CD4-positive, alpha-beta T cell (primary cell): ENCODE measurements around the gene HOXA7. TPM values are rescaled to one million over a fixed set of nuclear protein-coding genes. Genes with fewer than 3 reads are reported as not detected.

Experiments
- ATAC-seq: fragments of 200-7000 bp; cut with Tn5 transposase; one replicate; pipeline ENCODE4 v1.10.0; 2022; ENCODE audit warnings: mild to moderate bottlenecking; ENCODE audit not compliant: poor library complexity
- CTCF ChIA-PET: fragments of 350-600 bp; sonication (Branson Sonifier 250); formaldehyde crosslinking; loops from one replicate; lab custom pipeline; 2021; ENCODE audit warnings: antibody characterized with exemption, inconsistent platforms; lab: Charles Lee
- POLR2A ChIA-PET: fragments of 350-600 bp; sonication (Branson Sonifier 250); formaldehyde crosslinking; loops from one replicate; lab custom pipeline; 2021; ENCODE audit warnings: antibody characterized with exemption, inconsistent platforms; lab: Charles Lee
- DNase-seq, 14 experiments: peaks; one replicate each; pipeline ENCODE4 v3.0.0-alpha.2; 2013 to 2020; ENCODE audit warnings: mixed read lengths in 2 of 14
- H3K27ac ChIP-seq, 2 donors: one replicate each; pipeline versions ENCODE4 v1.5.1 to v1.7.0; 2013; ENCODE audit warnings: low read length in 2 of 2, low read depth in 1 of 2, mild to moderate bottlenecking in 1 of 2
- H3K27me3 ChIP-seq, 2 experiments: 1 replicate in 1 of 2; 2 replicates in 1 of 2; pipeline versions ENCODE4 v1.6.1 to v1.7.0; 2013; ENCODE audit warnings: low read length in 2 of 2, control low read depth in 1 of 2, mild to moderate bottlenecking in 1 of 2, moderate library complexity in 1 of 2; ENCODE audit not compliant: insufficient read depth in 2 of 2, control insufficient read depth in 1 of 2
- H3K36me3 ChIP-seq: one replicate; pipeline ENCODE4 v1.6.1; 2013; ENCODE audit warnings: low read length, control low read depth; ENCODE audit not compliant: insufficient read depth
- H3K4me1 ChIP-seq: one replicate; pipeline ENCODE4 v1.6.1; 2013; ENCODE audit warnings: low read length, control low read depth; ENCODE audit not compliant: insufficient read depth
- H3K4me3 ChIP-seq: one replicate; pipeline ENCODE4 v1.5.1; 2013; ENCODE audit warnings: mild to moderate bottlenecking, low read length, moderate library complexity
- H3K9me3 ChIP-seq, 2 experiments: 1 replicate in 1 of 2; 2 replicates in 1 of 2; pipeline versions ENCODE4 v1.6.1 to v1.7.0; 2013; ENCODE audit warnings: low read length in 2 of 2, mild to moderate bottlenecking in 2 of 2, control low read depth in 1 of 2, moderate library complexity in 1 of 2; ENCODE audit not compliant: control insufficient read depth in 1 of 2, insufficient read depth in 1 of 2
- H3K27ac Mint-ChIP-seq: one replicate; pipeline ENCODE4 v1.8.0; 2020; ENCODE audit warnings: mixed read lengths
- H3K27me3 Mint-ChIP-seq: one replicate; pipeline ENCODE4 v1.8.0; 2021; ENCODE audit warnings: mixed read lengths
- H3K36me3 Mint-ChIP-seq: one replicate; pipeline ENCODE4 v1.8.0; 2021; ENCODE audit warnings: low read depth, mixed read lengths
- H3K4me1 Mint-ChIP-seq: one replicate; pipeline ENCODE4 v1.8.0; 2021; ENCODE audit warnings: low read depth, mixed read lengths
- H3K4me3 Mint-ChIP-seq: one replicate; pipeline ENCODE4 v1.8.0; 2020; ENCODE audit warnings: mild to moderate bottlenecking, mixed read lengths
- H3K9me3 Mint-ChIP-seq: one replicate; pipeline ENCODE4 v1.8.0; 2020; ENCODE audit warnings: mixed read lengths
- CTCF ChIP-seq: fragments of 200-600 bp; IDR thresholded peaks from one replicate; pipeline ENCODE4 v1.8.0; 2022; ENCODE audit warnings: antibody characterized with exemption, mild to moderate bottlenecking
- intact Hi-C, 2 experiments: fragments of 100-400 bp; cut with DNase I in 1 of 2; cut with micrococcal nuclease in 1 of 2; formaldehyde crosslinking; loops; one replicate each; pipeline versions ENCODE4 v1.15.1 to v1.9.0; 2023 to 2025; cut with DNase I, micrococcal nuclease
- total RNA-seq, 174 experiments: library from RNA in 2 of 174; stranded (reverse) in 2 of 174; gene quantifications; one replicate each; pipeline ENCODE4 v1.2.3 and lab custom pipeline; 2021 to 2026

Gene HOXA7
- total RNA-seq, 2 experiments from 2014 or later: not detected

DNA sequence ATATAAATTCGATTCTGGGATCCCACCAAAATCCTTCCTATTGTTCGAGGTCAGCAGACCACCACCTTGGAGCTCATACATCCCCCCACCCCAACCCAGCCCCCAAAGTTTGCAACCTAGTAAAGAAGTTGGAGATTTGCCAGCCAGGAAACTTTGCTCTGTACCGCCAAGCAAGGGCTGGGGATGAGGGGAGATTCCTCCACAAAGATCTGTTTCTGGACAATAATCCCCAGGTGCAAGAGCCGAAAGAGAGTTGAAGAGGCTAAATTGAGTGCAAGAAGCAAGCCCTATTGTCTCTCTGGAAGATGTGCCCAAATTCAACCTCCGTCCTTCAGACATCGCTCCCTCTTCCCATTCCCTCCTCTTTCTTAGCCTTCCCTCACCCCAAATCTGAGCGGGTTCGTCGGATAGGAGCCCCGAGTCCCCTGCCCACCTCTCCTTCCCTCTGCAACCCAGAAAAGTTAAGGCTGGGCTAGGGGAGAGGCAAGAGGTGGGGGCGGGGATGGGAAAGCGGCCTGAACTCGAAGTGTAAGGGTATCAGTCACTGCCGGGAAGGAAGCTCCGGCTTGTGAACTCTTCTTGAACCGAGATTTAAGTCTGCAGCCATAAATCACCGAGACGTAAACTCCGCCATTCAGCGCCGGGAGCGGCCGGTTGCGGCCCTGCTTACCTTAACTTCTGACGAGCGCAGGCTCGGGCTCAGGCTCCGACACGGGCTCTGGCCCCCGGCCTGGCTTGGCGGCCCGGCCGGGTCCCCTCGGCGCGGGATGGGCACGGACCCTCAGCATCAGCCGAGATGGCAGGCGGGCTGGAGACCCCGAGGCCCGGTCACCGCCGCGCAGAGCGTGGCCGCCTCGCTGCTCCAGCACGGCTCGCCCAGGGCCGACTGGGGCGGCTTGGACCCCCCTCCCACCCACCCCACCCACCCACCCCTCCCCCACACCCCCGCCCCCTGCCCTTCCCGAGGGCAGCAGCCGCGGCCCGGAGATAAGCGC lies 43.2 kb downstream of the HOXA7 start:
- Mint-ChIP-seq H3K27me3 (peaks cover 36% of the 10 kb centered on the region), H3K27ac (no peak overlapping the region), H3K4me1 (no peaks in the 10 kb centered on the region), H3K36me3 (no peaks in the 10 kb centered on the region), H3K4me3 (no peak overlapping the region), H3K9me3 (no peaks in the 10 kb centered on the region)
- Histone ChIP-seq H3K4me1 (no peaks in the 10 kb centered on the region), H3K27ac (no peak overlapping the region), H3K4me3 (no peak overlapping the region), H3K27me3 (peaks cover 5% of the 10 kb centered on the region in 2 experiments), H3K9me3 (peaks cover 0 to 18% of the 10 kb centered on the region in 2 experiments), H3K36me3 (no peaks in the 10 kb centered on the region)
- ChIA-PET POLR2A (no interaction called here), CTCF (no interaction called here)
- intact Hi-C loops: no loop called here
- no peak for DNase-seq
- no peak for ATAC-seq
- no peak for TF ChIP-seq CTCF

DNA sequence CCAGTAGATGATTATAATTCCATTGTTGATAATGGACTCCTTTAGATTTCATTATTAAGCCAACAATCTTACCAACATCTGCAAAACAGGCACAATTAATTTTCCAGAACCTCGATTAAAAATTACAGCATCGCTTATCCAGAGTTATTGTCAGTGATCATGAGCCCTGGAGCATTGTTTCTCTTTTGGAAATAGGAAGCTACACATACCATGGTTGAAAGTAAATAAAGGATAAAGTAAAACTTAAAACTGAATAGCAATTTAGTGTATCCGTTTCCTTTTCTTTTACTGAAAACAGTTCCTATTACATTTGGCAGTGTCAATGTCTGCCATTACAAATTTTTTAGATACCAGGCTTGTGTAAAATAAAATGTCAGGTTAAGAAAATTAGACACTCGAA lies 44.1 kb downstream of the HOXA7 start:
- CTCF ChIA-PET: no interaction called here
- ATAC-seq: no peak
- no peaks in the 10 kb centered on the region for H3K36me3 ChIP-seq

DNA sequence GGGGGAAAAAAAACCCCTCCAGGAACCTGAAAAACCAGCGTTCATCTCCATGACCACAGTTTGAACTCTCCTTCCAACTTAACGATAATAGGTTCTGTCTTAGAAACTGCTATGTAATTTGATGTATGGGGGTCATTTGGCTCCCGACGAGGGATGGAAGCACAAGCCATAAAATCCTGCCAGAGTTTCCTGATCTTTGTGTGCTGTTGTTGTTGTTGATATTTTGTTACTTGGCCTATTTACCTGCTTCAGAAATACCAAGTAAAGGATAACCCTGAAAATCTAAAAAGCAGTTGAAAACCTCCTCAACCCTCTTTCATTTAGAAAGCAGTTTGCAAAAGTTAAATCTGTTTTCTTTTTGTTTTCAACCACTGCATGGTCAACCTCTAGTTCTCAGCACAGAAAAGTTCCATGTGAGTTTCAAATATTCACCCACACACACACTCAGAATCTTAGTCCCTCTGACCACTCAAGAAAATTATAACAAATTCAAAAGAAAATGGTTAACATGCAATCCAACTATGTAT lies 44.7 kb downstream of the HOXA7 start:
- H3K9me3 ChIP-seq: peaks cover 0 to 18% of the 10 kb centered on the region in 2 experiments

More for the DNA sequence above, 44.1 kb downstream of the HOXA7 start:
- Mint-ChIP-seq H3K4me3 (no peak overlapping the region), H3K27ac (no peak overlapping the region), H3K9me3 (no peaks in the 10 kb centered on the region), H3K27me3 (peaks cover 36% of the 10 kb centered on the region), H3K4me1 (no peaks in the 10 kb centered on the region), H3K36me3 (no peaks in the 10 kb centered on the region)
- no peaks in the 10 kb centered on the region for H3K4me1 ChIP-seq
- TF ChIP-seq CTCF: no peak
- H3K9me3 ChIP-seq: peaks cover 0 to 18% of the 10 kb centered on the region in 2 experiments
- H3K27ac ChIP-seq: no peak overlapping the region
- no peak overlapping the region for H3K4me3 ChIP-seq
- peaks cover 3 to 5% of the 10 kb centered on the region in 2 experiments for H3K27me3 ChIP-seq
- intact Hi-C loops: no loop called here
- no peak for DNase-seq
- POLR2A ChIA-PET: no interaction called here

More for the DNA sequence above, 44.7 kb downstream of the HOXA7 start:
- H3K4me1 ChIP-seq: no peaks in the 10 kb centered on the region
- ChIA-PET POLR2A (no interaction called here), CTCF (no interaction called here)
- no peak overlapping the region for H3K27ac ChIP-seq
- ATAC-seq (no peak), DNase-seq (no peak)
- Mint-ChIP-seq H3K27ac (no peak overlapping the region), H3K4me3 (no peak overlapping the region), H3K36me3 (no peaks in the 10 kb centered on the region), H3K27me3 (peaks cover 36% of the 10 kb centered on the region), H3K4me1 (no peaks in the 10 kb centered on the region), H3K9me3 (no peaks in the 10 kb centered on the region)
- TF ChIP-seq CTCF: no peak
- H3K27me3 ChIP-seq: peaks cover 3 to 5% of the 10 kb centered on the region in 2 experiments
- H3K4me3 ChIP-seq: no peak overlapping the region
- intact Hi-C loops: no loop called here
- H3K36me3 ChIP-seq: no peaks in the 10 kb centered on the region
